ENCODE measurements around the gene CAMK1D. TPM values are rescaled to one million over a fixed set of nuclear protein-coding genes. Genes with fewer than 3 reads are reported as not detected.

Gene CAMK1D
- total and polyA plus RNA-seq, 2 of the 4 experiments (the other 2 are of a cell fraction): 5.0 to 5.3 TPM

GRCh38 chr10:12841826-12842225 lies 492.5 kb downstream of the CAMK1D start:
- dilution Hi-C loops (cut with HindIII; ENCODE audit: low sequenced_read_pairs, unreplicated experiment): no loop called here
- Histone ChIP-seq H3K27ac (ENCODE audit: insufficient read depth, low read length) (no peak overlapping the region), H2BK15ac (ENCODE audit: low read depth, low read length) (no peak overlapping the region), H3K4ac (ENCODE audit: low read depth, low read length) (no peak overlapping the region), H2BK5ac (ENCODE audit: low read depth, low read length, poor library complexity, severe bottlenecking) (no peak overlapping the region), H3K4me2 (ENCODE audit: low read depth, low read length) (no peak overlapping the region), H2BK120ac (ENCODE audit: low read depth, low read length) (no peak overlapping the region), H2AFZ (replicated peaks; ENCODE audit: low read length, poor library complexity) (no peak overlapping the region), H3K79me1 (ENCODE audit: low read depth in 1 of 2, low read length in 2 of 2) (no peaks in the 10 kb centered on the region), H3K56ac (ENCODE audit: extremely low read depth, insufficient read depth, low read length) (no peak overlapping the region), H3K27me3 (ENCODE audit: control insufficient read depth, insufficient read depth, low read length) (peaks cover 9% of the 10 kb centered on the region; the same call in 1 of the 2 replicates), H3K23ac (ENCODE audit: low read depth, low read length) (no peak overlapping the region), H3K9me1 (ENCODE audit: insufficient read depth, low read length) (no peaks in the 10 kb centered on the region), H3K14ac (replicated peaks; ENCODE audit: low read depth, low read length) (no peak overlapping the region), H4K5ac (ENCODE audit: low read depth, low read length) (no peak overlapping the region), H3K4me3 (ENCODE audit: insufficient read depth, low read depth, low read length) (no peak overlapping the region), H3K9me3 (ENCODE audit: control insufficient read depth, insufficient read depth, low read length) (no peaks in the 10 kb centered on the region), H2AK5ac (ENCODE audit: low read depth, low read length) (no peak overlapping the region), H3K18ac (ENCODE audit: low read depth, low read length) (no peak overlapping the region), H3K36me3 (ENCODE audit: control insufficient read depth, insufficient read depth, low read length) (no peaks in the 10 kb centered on the region), H4K8ac (ENCODE audit: low read depth in 2 of 2, low read length in 2 of 2) (no peak overlapping the region), H3K4me1 (ENCODE audit: control insufficient read depth, insufficient read depth, low read length) (peaks cover 9% of the 10 kb centered on the region), H2BK20ac (ENCODE audit: low read depth, low read length) (no peak overlapping the region), H2AK9ac (replicated peaks; ENCODE audit: low read depth, low read length, poor library complexity) (no peak overlapping the region), H4K20me1 (ENCODE audit: insufficient read depth, low read length) (no peaks in the 10 kb centered on the region), H3K9ac (ENCODE audit: low read depth, low read length) (no peak overlapping the region), H4K91ac (ENCODE audit: insufficient read depth, low read depth, low read length) (no peak overlapping the region)
- TF ChIP-seq MXI1 (IDR thresholded peaks at IDR 0.05; ENCODE audit: borderline replicate concordance, low read depth, low read length): no peak
- BruUV-seq (replicated peaks): no TSS peak
- no peak for ATAC-seq (ENCODE audit: low read depth)
- WGBS, 2 experiments (ENCODE audit: extremely low coverage in 2 of 2, insufficient read length in 1 of 2): 38 to 100% methylated on average over 2 to 6 of the region's 13 CpGs
- POLR2A ChIA-PET (ENCODE audit: unreplicated experiment): interaction anchor here (0.6 kb wide), 1 partner anchor 1829 kb away, joined by 7 read pairs; no protein-coding TSS in a partner anchor
- DNase-seq: no peak
- intact Hi-C loops (cut with micrococcal nuclease): no loop called here
- in situ Hi-C loops (cut with MboI; ENCODE audit: low sequenced_read_pairs): no loop called here
- CTCF ChIA-PET: no interaction called here

Measured in IMR-90 (cell line).